PC-3 (cell line): ENCODE measurements around the gene TIMP1. TPM values are rescaled to one million over a fixed set of nuclear protein-coding genes. Genes with fewer than 3 reads are reported as not detected.

Experiments used
- ATAC-seq: fragments of 200-7000 bp; cut with Tn5 transposase; 2 replicates; pipeline ENCODE4 v1.9.1; 2020; ENCODE audit warnings: mild to moderate bottlenecking, moderate library complexity
- BruUV-seq: library from RNA; stranded (reverse); fragments of 400-500 nt; replicated peaks from 2 replicates; lab custom pipeline; 2021; lab: Mats Ljungman, UMichigan
- CTCF ChIA-PET: fragments of 300-600 bp; sonication (Branson Sonifier 250); formaldehyde crosslinking; loops from one replicate; lab custom pipeline; 2022; ENCODE audit warnings: antibody characterized with exemption; lab: Charles Lee
- POLR2A ChIA-PET: fragments of 300-600 bp; sonication (Branson Sonifier 250); formaldehyde crosslinking; loops from one replicate; lab custom pipeline; 2022; ENCODE audit warnings: antibody characterized with exemption; ENCODE audit not compliant: unreplicated experiment; lab: Charles Lee
- DNase-seq: peaks from one replicate; pipeline ENCODE4 v3.0.0-alpha.2; 2015
- H2AFZ ChIP-seq: fragments of 300-600 bp; sonication (generic); 2 replicates; pipeline ENCODE4 v1.6.0; 2016; ENCODE audit warnings: antibody characterized with exemption, low read length
- H3F3A ChIP-seq: fragments of 300-600 bp; sonication (generic); one replicate; pipeline ENCODE4 v1.6.0; 2017; ENCODE audit warnings: antibody characterized with exemption, low read length, control low read depth, mild to moderate bottlenecking; ENCODE audit not compliant: unreplicated experiment
- H3K27ac ChIP-seq: fragments of 300-600 bp; sonication (generic); 2 replicates; pipeline ENCODE4 v1.5.1; 2016; ENCODE audit warnings: mild to moderate bottlenecking, low read length
- H3K27me3 ChIP-seq: fragments of 300-600 bp; sonication (generic); 2 replicates; pipeline ENCODE4 v1.6.1; 2016; ENCODE audit warnings: low read length, mixed read lengths
- H3K36me3 ChIP-seq: fragments of 300-600 bp; sonication (generic); 2 replicates; pipeline ENCODE4 v1.6.1; 2016; ENCODE audit warnings: low read depth, mixed run types, low read length, mixed read lengths
- H3K4me1 ChIP-seq: fragments of 300-600 bp; sonication (generic); 2 replicates; pipeline ENCODE4 v1.5.1; 2016; ENCODE audit warnings: low read length; ENCODE audit not compliant: insufficient read depth
- H3K4me2 ChIP-seq: fragments of 300-600 bp; sonication (generic); 2 replicates; pipeline ENCODE4 v1.6.0; 2016; ENCODE audit warnings: low read length
- H3K4me3 ChIP-seq: fragments of 300-600 bp; sonication (generic); 2 replicates; pipeline ENCODE4 v1.5.1; 2016; ENCODE audit warnings: mild to moderate bottlenecking, low read length, mixed read lengths
- H3K79me2 ChIP-seq: fragments of 300-600 bp; sonication (generic); 2 replicates; pipeline ENCODE4 v1.6.1; 2017; ENCODE audit warnings: low read length, mixed read lengths
- H3K9ac ChIP-seq: fragments of 300-600 bp; sonication (generic); 2 replicates; pipeline ENCODE4 v1.6.0; 2016; ENCODE audit warnings: mild to moderate bottlenecking, low read length
- H3K9me2 ChIP-seq: fragments of 300-600 bp; sonication (generic); replicated peaks from 2 replicates; pipeline ENCODE4 v1.6.1; 2016; ENCODE audit warnings: mixed run types, low read length, mixed read lengths
- H3K9me3 ChIP-seq: fragments of 300-600 bp; sonication (generic); 2 replicates; pipeline ENCODE4 v1.6.1; 2016; ENCODE audit warnings: low read length, mixed read lengths
- H4K20me1 ChIP-seq: fragments of 300-600 bp; sonication (generic); 2 replicates; pipeline ENCODE4 v1.6.1; 2016; ENCODE audit warnings: low read length, mixed read lengths
- CTCF ChIP-seq: fragments of 300-600 bp; sonication (generic); conservative IDR thresholded peaks from 2 replicates; pipeline ENCODE4 v1.5.1; 2017; ENCODE audit warnings: antibody characterized with exemption, low read depth, mild to moderate bottlenecking, low read length
- EZH2 ChIP-seq: fragments of 300-600 bp; sonication (generic); IDR thresholded peaks from one replicate; pipeline ENCODE4 v1.6.1; 2017; ENCODE audit warnings: antibody characterized with exemption, mild to moderate bottlenecking, low read length; ENCODE audit not compliant: unreplicated experiment
- EZH2phosphoT487 ChIP-seq: fragments of 300-600 bp; sonication (generic); IDR thresholded peaks from 2 replicates; pipeline ENCODE4 v1.6.1; 2018; ENCODE audit warnings: mild to moderate bottlenecking, antibody characterized with exemption, low read length, borderline replicate concordance
- intact Hi-C: fragments of 100-400 bp; cut with micrococcal nuclease; formaldehyde crosslinking; loops from 2 replicates; pipeline ENCODE4 v1.9.0; 2023
- total RNA-seq: library from RNA; depleted of rRNA; stranded (reverse); fragments of >200 nt; gene quantifications from 2 replicates; pipeline ENCODE4 v1.2.3, GENCODE V29; 2014

Gene TIMP1
- total RNA-seq, 1 experiment from 2014 or later, result 222 TPM

GRCh38 chrX:47583240-47583861, 1.1 kb downstream of the TIMP1 start:
- no peaks in the 10 kb centered on the region for H3K9me2 ChIP-seq
- no peak for ATAC-seq
- H3K4me1 ChIP-seq, result peaks cover 31% of the 10 kb centered on the region
- H3K9ac ChIP-seq, result peak overlapping the region; percentile 90
- H3K9me3 ChIP-seq, result no peaks in the 10 kb centered on the region
- H3K27ac ChIP-seq, result no peak overlapping the region
- peak overlapping the region; percentile 90 for H3K4me2 ChIP-seq
- intact Hi-C loops, result loop anchor here (5.0 kb wide), 1 partner anchor 69 kb away; the partner anchor contains the start of gene ELK1
- H3F3A ChIP-seq, result no peaks in the 10 kb centered on the region
- H3K36me3 ChIP-seq, result no peaks in the 10 kb centered on the region; the same call in 1 of the 2 replicates
- H3K4me3 ChIP-seq, result peak overlapping the region; percentile 83
- DNase-seq, result no peak
- no TSS peak for BruUV-seq
- H3K27me3 ChIP-seq, result no peaks in the 10 kb centered on the region
- ChIA-PET CTCF (no interaction called here), POLR2A (no interaction called here)
- H4K20me1 ChIP-seq, result no peaks in the 10 kb centered on the region
- peaks cover 18% of the 10 kb centered on the region for H3K79me2 ChIP-seq
- no peak overlapping the region for H2AFZ ChIP-seq
- TF ChIP-seq EZH2phosphoT487 (no peak), EZH2 (no peak), CTCF (no peak)

- ATAC-seq (no peak), DNase-seq (no peak)
- CTCF ChIA-PET, result no interaction called here
- Histone ChIP-seq H3K9me2 (no peaks in the 10 kb centered on the region), H3K4me2 (0 out of 2 replicates have a peak overlapping the region, but pooled peaks have one; percentile 13), H3K4me1 (peaks cover 24% of the 10 kb centered on the region), H3K36me3 (no peaks in the 10 kb centered on the region; the same call in 1 of the 2 replicates), H3K79me2 (peaks cover 18% of the 10 kb centered on the region), H3K9ac (no peak overlapping the region), H2AFZ (no peak overlapping the region), H4K20me1 (no peaks in the 10 kb centered on the region), H3K27ac (no peak overlapping the region), H3F3A (no peaks in the 10 kb centered on the region), H3K27me3 (no peaks in the 10 kb centered on the region), H3K4me3 (no peak overlapping the region), H3K9me3 (no peaks in the 10 kb centered on the region)
- POLR2A ChIA-PET, result no interaction called here
- intact Hi-C loops, result loop anchor here (5.0 kb wide), 1 partner anchor 68 kb away; the partner anchor contains the start of gene ELK1
- no TSS peak for BruUV-seq
- TF ChIP-seq CTCF (no peak), EZH2phosphoT487 (no peak), EZH2 (no peak)
These were observed 2.5 kb downstream of the TIMP1 start for GRCh38 chrX:47584714-47585113.

- no peaks in the 10 kb centered on the region for H3F3A ChIP-seq
- intact Hi-C loops, result no loop called here
- POLR2A ChIA-PET, result no interaction called here
- no peaks in the 10 kb centered on the region for H4K20me1 ChIP-seq
- CTCF ChIA-PET, result no interaction called here
- peaks cover 18% of the 10 kb centered on the region for H3K79me2 ChIP-seq
- H3K4me2 ChIP-seq, result no peak overlapping the region
- DNase-seq, result no peak
- H3K4me3 ChIP-seq, result no peak overlapping the region
- no peaks in the 10 kb centered on the region for H3K9me2 ChIP-seq
- no peaks in the 10 kb centered on the region for H3K27me3 ChIP-seq
- BruUV-seq, result no TSS peak
- H3K4me1 ChIP-seq, result peaks cover 20% of the 10 kb centered on the region
- no peak for ATAC-seq
- H3K9ac ChIP-seq, result no peak overlapping the region
- no peaks in the 10 kb centered on the region; the same call in 1 of the 2 replicates for H3K36me3 ChIP-seq
- H3K27ac ChIP-seq, result no peak overlapping the region
- H2AFZ ChIP-seq, result no peak overlapping the region
- H3K9me3 ChIP-seq, result no peaks in the 10 kb centered on the region
- TF ChIP-seq EZH2phosphoT487 (no peak), CTCF (no peak), EZH2 (no peak)
These were observed 3.0 kb downstream of the TIMP1 start for GRCh38 chrX:47585273-47585672.
